Stimulated activated CD4-positive, alpha-beta T cell treated with anti-CD3 and anti-CD28 coated beads, Interleukin-1b, Interleukin-23, amount 100 ng/mL, for 24 hours (primary cell): ENCODE data around the gene DLGAP1.
"Not testable (repeated sequence)": the region's sequence is repeated elsewhere in the genome, so short reads cannot be mapped to it uniquely, and the experiment has no call there.

Source experiments
- DNase-seq, 4 experiments: peaks; one replicate each; pipeline ENCODE4 v3.0.0-alpha.2; 2020; ENCODE audit warnings: low read depth in 4 of 4, low spot score in 1 of 4

The DLGAP1 gene

GRCh38 chr18:4292696-4293095 is 162.4 kb downstream of the DLGAP1 start:
- DNase-seq = no peak

DNA sequence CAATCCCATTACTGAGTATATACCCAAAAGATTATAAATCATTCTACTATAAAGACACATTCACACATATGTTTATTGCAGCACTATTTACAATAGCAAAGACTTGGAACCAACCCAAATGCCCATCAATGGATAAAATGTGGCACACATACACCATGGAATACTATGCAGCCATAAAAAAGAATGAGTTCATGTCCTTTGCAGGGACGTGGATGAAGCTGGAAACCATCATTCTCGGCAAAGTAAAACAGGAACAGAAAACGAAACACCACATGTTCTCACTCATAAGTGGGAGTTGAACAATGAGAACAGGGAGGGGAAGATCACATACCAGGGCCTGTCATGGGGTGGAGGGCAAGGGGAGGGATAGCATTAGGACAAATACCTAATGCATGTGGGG is 167.8 kb downstream of the DLGAP1 start:
- DNase-seq = not testable (repeated sequence)

- no peak for DNase-seq
Measured at GRCh38 chr18:4286256-4286655, 168.9 kb downstream of the DLGAP1 start.

DNA sequence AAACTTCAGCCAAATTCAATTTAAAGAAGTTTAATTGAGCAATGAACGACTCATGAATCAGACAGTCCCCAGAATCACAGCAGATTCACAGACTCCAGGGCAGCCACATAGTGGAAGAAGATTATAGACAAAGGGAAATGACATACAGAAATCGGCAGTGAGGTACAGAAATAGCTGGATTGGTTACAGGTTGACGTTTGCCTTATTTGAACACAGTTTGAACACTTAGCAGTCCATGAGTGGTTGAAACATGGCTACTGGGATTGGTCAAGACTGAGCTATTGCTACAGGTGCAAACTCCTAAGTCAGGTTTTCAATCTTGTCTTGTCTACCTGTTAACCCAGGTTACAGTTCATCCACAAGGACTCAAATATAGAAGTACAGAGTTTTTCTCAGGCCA is 169.6 kb downstream of the DLGAP1 start:
- DNase-seq = no peak

- DNase-seq = no peak
Measured at GRCh38 chr18:4284528-4284927, 170.6 kb downstream of the DLGAP1 start.

GRCh38 chr18:4283746-4284291 is 171.3 kb downstream of the DLGAP1 start:
- DNase-seq = no peak

DNA sequence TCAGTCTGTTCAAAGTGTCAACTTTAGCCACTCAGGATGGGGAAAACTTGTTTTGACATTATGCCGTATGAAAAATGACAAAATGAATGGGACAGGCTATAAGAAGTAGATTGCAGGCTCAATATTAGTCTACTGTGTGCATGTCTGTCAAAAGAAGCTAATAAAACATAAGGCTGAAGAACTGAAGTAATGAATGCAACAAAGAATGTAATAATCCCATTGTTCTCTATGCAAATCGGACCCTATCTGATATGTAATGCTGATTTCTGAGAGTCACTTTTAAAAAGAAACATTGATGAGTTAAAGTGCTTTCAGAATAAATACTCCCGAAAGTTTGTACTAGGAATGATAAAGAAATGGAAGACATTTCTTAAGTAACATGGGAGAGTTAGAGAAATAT is 172.2 kb downstream of the DLGAP1 start:
- no peak for DNase-seq

GRCh38 chr18:4276953-4277585 is 178.0 kb downstream of the DLGAP1 start:
- DNase-seq = no peak

DNA sequence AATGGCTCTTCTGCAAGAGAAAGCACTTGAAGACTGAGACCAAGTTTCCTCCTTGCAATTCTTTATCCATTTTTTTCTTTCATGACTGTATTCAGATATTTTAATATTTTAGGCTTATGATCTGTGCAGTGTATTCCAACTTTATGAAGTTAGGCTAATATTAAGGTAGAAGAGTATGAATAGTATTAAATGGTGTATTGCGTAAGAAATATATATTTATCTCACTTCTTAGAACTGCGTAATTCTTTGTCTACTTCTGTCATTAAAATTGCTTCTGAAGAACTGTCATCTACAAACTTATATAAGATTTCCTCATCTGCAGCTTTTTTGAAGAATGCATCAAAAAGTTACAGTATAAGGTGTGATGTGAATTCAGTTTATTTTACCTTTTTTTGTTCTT is 183.2 kb downstream of the DLGAP1 start:
- DNase-seq = no peak

DNA sequence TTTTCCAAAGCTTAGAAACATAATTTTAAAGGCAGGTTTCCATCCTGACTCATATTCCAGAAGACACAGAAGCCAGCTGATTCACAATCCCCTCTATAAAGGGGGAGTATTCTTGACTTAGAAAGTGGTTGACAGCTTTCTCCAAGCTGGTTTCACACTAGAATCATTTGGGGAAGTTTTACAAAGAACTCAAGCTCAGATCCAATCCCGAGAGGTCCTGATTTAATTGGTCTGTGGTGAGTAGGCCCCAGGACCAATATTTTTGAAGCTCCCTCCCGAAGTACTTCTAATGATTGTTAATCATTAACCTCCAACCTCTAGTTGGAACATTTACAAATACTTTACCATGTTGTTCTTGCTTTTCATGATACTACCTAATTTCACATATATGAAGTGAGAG is 184.1 kb downstream of the DLGAP1 start:
- DNase-seq = no peak

- DNase-seq = no peak
Measured at GRCh38 chr18:4270016-4270415, 185.1 kb downstream of the DLGAP1 start.

GRCh38 chr18:4267641-4268040 is 187.5 kb downstream of the DLGAP1 start:
- no peak for DNase-seq

- DNase-seq = no peak
Measured at GRCh38 chr18:4264347-4264791, 190.7 kb downstream of the DLGAP1 start.

GRCh38 chr18:4260107-4260506 is 195.0 kb downstream of the DLGAP1 start:
- DNase-seq = no peak

GRCh38 chr18:4256766-4257417 is 198.2 kb downstream of the DLGAP1 start:
- no peak for DNase-seq

- DNase-seq = no peak
Measured at GRCh38 chr18:4254840-4255239, 200.3 kb downstream of the DLGAP1 start.

- DNase-seq = no peak
Measured at GRCh38 chr18:4252829-4253228, 202.3 kb downstream of the DLGAP1 start.

DNA sequence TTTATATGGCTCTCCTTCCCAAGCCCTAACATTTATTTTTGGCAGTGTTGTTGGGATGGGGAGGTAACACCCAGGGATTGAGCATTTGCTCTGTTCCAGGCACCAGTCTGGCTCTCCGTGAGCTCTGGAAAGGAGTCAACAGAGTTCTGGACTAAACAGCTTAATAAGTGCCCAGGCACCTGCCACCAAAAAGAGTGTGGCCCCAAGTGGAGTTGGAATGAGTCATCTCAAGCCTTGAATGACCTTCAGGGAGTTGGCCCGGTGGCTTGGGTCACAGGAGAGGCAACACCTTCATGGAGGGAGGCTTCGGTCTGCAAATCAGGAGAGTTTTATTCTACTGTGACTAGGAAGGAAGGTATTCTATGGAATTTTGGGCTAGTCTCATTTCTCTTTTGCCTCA is 203.2 kb downstream of the DLGAP1 start:
- no peak for DNase-seq

- DNase-seq = no peak
Measured at GRCh38 chr18:4251206-4251605, 203.9 kb downstream of the DLGAP1 start.

GRCh38 chr18:4250141-4250540 is 205.0 kb downstream of the DLGAP1 start:
- DNase-seq = no peak

DNA sequence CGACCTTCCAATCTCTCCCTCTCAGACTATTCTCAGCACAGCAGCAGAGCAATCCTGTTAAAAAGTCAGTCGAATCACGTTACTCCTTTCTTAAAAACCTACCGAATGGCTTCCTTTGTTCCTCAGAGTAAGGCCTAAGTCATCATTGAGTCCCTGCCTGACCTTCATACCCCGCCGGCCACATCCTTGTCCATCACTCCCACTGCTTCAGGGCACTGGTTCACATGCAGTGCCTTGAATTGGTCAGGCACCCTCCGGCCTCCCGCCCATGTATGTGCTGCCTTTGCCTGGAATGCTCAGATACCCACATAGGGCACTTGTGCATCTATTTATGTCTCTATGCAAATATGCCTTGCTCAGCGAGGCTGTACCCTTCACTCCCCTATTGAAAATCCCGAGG is 206.4 kb downstream of the DLGAP1 start:
- DNase-seq = no peak

- no peak for DNase-seq
Measured at GRCh38 chr18:4246374-4246773, 208.7 kb downstream of the DLGAP1 start.

DNA sequence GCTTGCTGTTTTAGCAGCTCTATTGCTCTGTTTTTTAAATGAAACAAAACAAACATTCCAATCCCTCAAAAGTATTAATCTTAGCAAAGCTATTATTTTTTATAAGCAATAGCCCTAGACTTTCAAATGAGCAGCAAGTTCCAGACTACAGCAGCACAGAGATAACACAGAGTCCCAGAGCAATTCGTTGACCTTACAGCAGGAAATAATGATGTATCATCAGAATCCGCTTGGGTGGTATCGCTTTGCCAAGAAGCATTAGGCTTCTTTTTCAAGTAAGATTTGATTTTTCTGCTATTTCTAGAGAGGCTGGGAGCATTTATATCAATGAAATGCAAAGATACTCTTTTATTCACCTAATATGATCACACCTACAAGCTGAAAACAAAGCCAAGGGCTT is 209.7 kb downstream of the DLGAP1 start:
- no peak for DNase-seq
